Transverse colon (tissue), 4 donors: ENCODE results near the gene CDCA7. TPM values are rescaled to one million over a fixed set of nuclear protein-coding genes. Genes with fewer than 3 reads are reported as not detected.

Source experiments
- DNase-seq: peaks from one replicate; pipeline ENCODE4 v3.0.0-alpha.2; 2019
- H3K27ac ChIP-seq, 4 donors: fragments of 200-600 bp; sonication (generic); 2 replicates each; pipeline ENCODE4 v1.5.1; 2016 to 2018; ENCODE audit warnings: inconsistent platforms in 4 of 4
- H3K27me3 ChIP-seq: fragments of 200-600 bp; sonication (generic); 2 replicates; pipeline ENCODE4 v1.5.1; 2017; ENCODE audit warnings: inconsistent platforms
- H3K36me3 ChIP-seq, 4 donors: fragments of 200-600 bp; sonication (generic); 2 replicates each; pipeline ENCODE4 v1.5.1; 2017 to 2019; ENCODE audit warnings: inconsistent platforms in 4 of 4
- H3K4me1 ChIP-seq, 4 donors: fragments of 200-600 bp; sonication (generic); 2 replicates each; pipeline ENCODE4 v1.5.1; 2017 to 2020; ENCODE audit warnings: inconsistent platforms in 4 of 4
- H3K4me3 ChIP-seq, 4 donors: fragments of 200-600 bp; sonication (generic); 1 replicate in 1 of 4; 2 replicates in 3 of 4; pipeline versions ENCODE4 v1.5.1 to v1.6.1; 2017 to 2019; ENCODE audit warnings: inconsistent platforms in 4 of 4
- H3K9me3 ChIP-seq, 2 donors: fragments of 200-600 bp; sonication (generic); 2 replicates each; pipeline ENCODE4 v1.5.1; 2017 to 2019; ENCODE audit warnings: inconsistent platforms in 2 of 2
- EP300 ChIP-seq: sonication (generic); formaldehyde crosslinking; IDR thresholded peaks from one replicate; pipeline ENCODE4 v1.6.1; 2017; ENCODE audit warnings: antibody characterized with exemption, low read depth
- POLR2A ChIP-seq: fragments of 450-650 bp; IDR thresholded peaks from one replicate; pipeline ENCODE4 v1.6.1; 2016; ENCODE audit warnings: antibody characterized with exemption, mild to moderate bottlenecking, moderate library complexity
- POLR2AphosphoS5 ChIP-seq, 3 donors: sonication (generic); formaldehyde crosslinking; IDR thresholded peaks; one replicate each; pipeline ENCODE4 v1.6.1; 2016; ENCODE audit warnings: antibody characterized with exemption in 3 of 3
- WGBS, 2 donors: methylation state at CpG; one replicate each; pipeline ENCODE4 v1.1.5; 2018; ENCODE audit warnings: low coverage in 1 of 2; 5-methylcytosine and 5-hydroxymethylcytosine counted together
- in situ Hi-C, 4 donors: fragments of 200-750 bp; cut with MboI; loops; one replicate each; pipeline versions ENCODE4 v1.15.0 to v1.15.1; 2017; ENCODE audit warnings: low sequenced_read_pairs in 3 of 4, low pct_ligation_motif_present in 1 of 4, low pct_unique_long_range_greater_than_20kb in 1 of 4
- intact Hi-C: fragments of 100-400 bp; cut with DNase I; formaldehyde crosslinking; loops from one replicate; pipeline ENCODE4 v1.15.1; 2023; ENCODE audit warnings: low total_unique reads
- total RNA-seq, 4 donors: library from RNA; depleted of rRNA; stranded (reverse); fragments of >200 nt; gene quantifications; one replicate each; pipeline ENCODE4 v1.1.0, GENCODE V29; 2016
- TF ChIP-seq, protein P1 (sequence below), 5 experiments: fragments of 200-600 bp in 3 of 5; fragments of 450-650 bp in 2 of 5; sonication (generic) in 3 of 5; IDR thresholded peaks; 1 replicate in 2 of 5; 2 replicates in 3 of 5; pipeline ENCODE4 v1.5.1; 2016 to 2017; ENCODE audit warnings: antibody characterized with exemption in 5 of 5, inconsistent platforms in 3 of 5, mild to moderate bottlenecking in 2 of 5, moderate library complexity in 1 of 5

The CDCA7 gene
- total RNA-seq, 4 donors from 2014 or later, result 5.2 to 44.4 (median 11.8) TPM

DNA sequence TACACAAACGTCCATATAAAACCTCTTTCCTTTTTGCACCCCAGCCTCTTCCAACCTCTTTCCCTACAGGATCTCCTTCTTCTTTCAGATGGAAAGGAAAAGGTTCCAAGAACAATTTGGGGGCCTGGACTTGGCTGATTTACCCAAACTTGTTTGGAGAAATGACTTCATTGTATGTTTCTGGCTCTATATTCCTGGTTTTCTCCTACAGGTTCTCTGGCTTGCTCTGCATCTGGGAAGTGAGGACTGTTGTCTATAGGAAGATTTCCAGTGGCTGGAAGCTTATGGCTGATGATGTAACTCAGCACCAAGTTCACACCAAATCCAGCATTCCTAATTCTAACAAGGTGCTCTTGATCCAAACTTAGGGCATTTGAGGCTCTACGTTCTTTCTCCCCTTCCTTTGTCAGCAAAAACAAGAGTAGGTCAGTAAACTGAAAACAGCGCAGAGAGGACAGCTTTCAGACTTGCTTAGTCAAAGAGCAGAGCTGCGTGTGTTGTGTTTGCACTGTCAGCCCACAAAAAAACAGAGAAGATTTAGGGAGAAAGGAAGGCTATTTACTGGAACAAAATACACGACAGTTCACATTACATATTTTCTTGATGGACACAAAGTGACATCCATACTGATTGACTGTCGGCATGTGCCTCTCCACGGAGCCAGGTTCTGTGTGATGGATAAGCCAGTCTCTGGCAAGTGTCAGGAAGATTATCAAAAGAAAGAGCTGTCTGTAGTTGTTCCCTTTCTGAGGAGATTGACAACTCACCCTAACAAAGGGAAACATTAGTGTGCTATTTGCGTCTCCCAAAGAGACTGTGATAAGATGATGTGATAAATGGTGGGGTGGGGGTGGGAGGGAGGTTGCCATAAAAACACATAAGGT lies 39.7 kb downstream of the CDCA7 start:
- Histone ChIP-seq H3K9me3 (no peaks in the 10 kb centered on the region), H3K36me3 (no peaks in the 10 kb centered on the region), H3K27ac (no peak overlapping the region), H3K27me3 (peaks cover 35% of the 10 kb centered on the region), H3K4me1 (no peaks in the 10 kb centered on the region), H3K4me3 (no peak overlapping the region)
- intact Hi-C loops, result no loop called here
- no peak for DNase-seq
- in situ Hi-C loops, result loop anchor here in 1 of 4 donors (25.0 kb wide), 1 partner anchor 357 kb away; no protein-coding TSS in a partner anchor
- TF ChIP-seq POLR2AphosphoS5 (IDR thresholded peaks at IDR 0.05) (no peak), EP300 (no peak), POLR2A (no peak)
- TF ChIP-seq, protein P1, sequence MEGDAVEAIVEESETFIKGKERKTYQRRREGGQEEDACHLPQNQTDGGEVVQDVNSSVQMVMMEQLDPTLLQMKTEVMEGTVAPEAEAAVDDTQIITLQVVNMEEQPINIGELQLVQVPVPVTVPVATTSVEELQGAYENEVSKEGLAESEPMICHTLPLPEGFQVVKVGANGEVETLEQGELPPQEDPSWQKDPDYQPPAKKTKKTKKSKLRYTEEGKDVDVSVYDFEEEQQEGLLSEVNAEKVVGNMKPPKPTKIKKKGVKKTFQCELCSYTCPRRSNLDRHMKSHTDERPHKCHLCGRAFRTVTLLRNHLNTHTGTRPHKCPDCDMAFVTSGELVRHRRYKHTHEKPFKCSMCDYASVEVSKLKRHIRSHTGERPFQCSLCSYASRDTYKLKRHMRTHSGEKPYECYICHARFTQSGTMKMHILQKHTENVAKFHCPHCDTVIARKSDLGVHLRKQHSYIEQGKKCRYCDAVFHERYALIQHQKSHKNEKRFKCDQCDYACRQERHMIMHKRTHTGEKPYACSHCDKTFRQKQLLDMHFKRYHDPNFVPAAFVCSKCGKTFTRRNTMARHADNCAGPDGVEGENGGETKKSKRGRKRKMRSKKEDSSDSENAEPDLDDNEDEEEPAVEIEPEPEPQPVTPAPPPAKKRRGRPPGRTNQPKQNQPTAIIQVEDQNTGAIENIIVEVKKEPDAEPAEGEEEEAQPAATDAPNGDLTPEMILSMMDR (IDR thresholded peaks at IDR 0.05), result no peak
- WGBS, 2 donors, result 74 to 88% methylated on average over 4 to 8 of the region's 8 CpGs

- intact Hi-C loops, result no loop called here
- Histone ChIP-seq H3K4me3 (no peak overlapping the region), H3K4me1 (no peaks in the 10 kb centered on the region), H3K27me3 (peaks cover 49% of the 10 kb centered on the region), H3K27ac (no peak overlapping the region), H3K36me3 (no peaks in the 10 kb centered on the region), H3K9me3 (no peaks in the 10 kb centered on the region)
- DNase-seq, result no peak
- in situ Hi-C loops, result loop anchor here in 1 of 4 donors (25.0 kb wide), 1 partner anchor 358 kb away; no protein-coding TSS in a partner anchor
- TF ChIP-seq EP300, result no peak
- no peak for TF ChIP-seq POLR2AphosphoS5 (IDR thresholded peaks at IDR 0.05)
- no peak for TF ChIP-seq POLR2A
- TF ChIP-seq, protein P1 (IDR thresholded peaks at IDR 0.05), result no peak
- WGBS, 2 donors, result 87 to 90% methylated on average over 14 to 16 of the region's 16 CpGs
Measured at GRCh38 chr2:173395567-173396351, 41.1 kb downstream of the CDCA7 start.

DNA sequence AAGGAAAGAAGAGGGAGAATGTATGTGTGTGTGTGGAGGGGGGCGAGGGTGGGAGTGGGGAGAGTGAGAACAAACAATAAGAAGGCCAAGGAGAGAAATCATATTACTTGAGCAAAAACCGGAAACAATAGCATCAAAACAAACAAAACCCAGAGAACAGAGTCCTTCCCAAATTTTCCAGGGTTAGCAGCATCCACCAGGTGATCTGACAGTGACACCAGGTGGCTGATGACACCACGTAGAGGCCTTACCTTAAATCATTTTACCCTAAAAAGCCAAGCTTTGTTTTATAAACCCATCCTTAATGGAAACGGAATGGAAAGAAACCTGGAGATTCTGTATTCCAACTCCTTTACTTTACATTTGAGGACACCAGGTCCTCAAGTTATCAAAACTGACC lies 42.9 kb downstream of the CDCA7 start:
- WGBS, 2 donors, result 67 to 80% methylated on average over 2 to 4 of the region's 4 CpGs
- H3K4me1 ChIP-seq, result peaks cover 0 to 12% (median under 1%) of the 10 kb centered on the region in 4 donors
- TF ChIP-seq, protein P1 (IDR thresholded peaks at IDR 0.05), result no peak
- TF ChIP-seq POLR2A (no peak), POLR2AphosphoS5 (IDR thresholded peaks at IDR 0.05) (no peak), EP300 (no peak)
- in situ Hi-C loops, result loop anchor here in 1 of 4 donors (25.0 kb wide), 1 partner anchor 360 kb away; no protein-coding TSS in a partner anchor
- no peak overlapping the region for H3K27ac ChIP-seq
- no peak overlapping the region for H3K4me3 ChIP-seq
- no peaks in the 10 kb centered on the region for H3K36me3 ChIP-seq
- intact Hi-C loops, result no loop called here
- no peak for DNase-seq
- peaks cover 65% of the 10 kb centered on the region for H3K27me3 ChIP-seq
- H3K9me3 ChIP-seq, result no peaks in the 10 kb centered on the region

- WGBS, 2 donors, result 79 to 88% methylated on average over 3 to 4 of the region's 4 CpGs
- peaks cover 0 to 15% (median 2%) of the 10 kb centered on the region in 4 donors for H3K4me1 ChIP-seq
- no peaks in the 10 kb centered on the region for H3K36me3 ChIP-seq
- H3K27me3 ChIP-seq, result peaks cover 81% of the 10 kb centered on the region
- no peak for DNase-seq
- intact Hi-C loops (no loop called here), in situ Hi-C loops (loop anchor here in 1 of 4 donors (25.0 kb wide), 1 partner anchor 362 kb away; no protein-coding TSS in a partner anchor)
- no peak overlapping the region for H3K4me3 ChIP-seq
- no peaks in the 10 kb centered on the region for H3K9me3 ChIP-seq
- TF ChIP-seq, protein P1 (IDR thresholded peaks at IDR 0.05), result no peak
- TF ChIP-seq POLR2A, result no peak
- no peak for TF ChIP-seq EP300
- no peak for TF ChIP-seq POLR2AphosphoS5 (IDR thresholded peaks at IDR 0.05)
- H3K27ac ChIP-seq, result no peak overlapping the region
Measured at GRCh38 chr2:173399229-173399628, 44.6 kb downstream of the CDCA7 start.
